ENCODE results near the gene AMTN. TPM values are rescaled to one million over a fixed set of nuclear protein-coding genes. Genes with fewer than 3 reads are reported as not detected.

AMTN gene
- total RNA-seq, 4 donors from 2014 or later = 0.79 to 1.2 TPM; not detected in 2

DNA sequence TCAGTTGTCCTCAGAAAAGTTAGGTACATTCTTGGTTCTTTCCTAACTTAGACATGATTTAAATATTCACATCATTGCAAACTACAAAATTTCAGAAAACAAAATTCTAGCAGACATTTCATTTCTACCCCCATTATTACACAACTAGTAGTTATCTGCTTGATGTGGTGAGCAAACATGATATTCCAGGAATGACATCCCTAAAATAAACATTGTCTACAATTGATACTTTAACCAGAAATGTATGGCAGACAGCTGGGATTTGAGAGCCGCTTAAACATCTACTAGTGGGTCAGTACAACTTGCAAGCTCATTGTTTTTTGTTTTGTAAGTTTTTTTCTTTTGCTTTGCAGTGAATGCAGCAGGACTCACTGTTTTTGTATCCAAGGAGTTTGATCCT, 41.6 kb downstream of the AMTN start:
- 76 to 94% methylated on average over 1 of the region's 1 CpG for WGBS, 2 donors
- intact Hi-C loops (cut with DNase I) = no loop called here
- no peaks in the 10 kb centered on the region for H3K4me1 ChIP-seq
- H3K36me3 ChIP-seq = no peaks in the 10 kb centered on the region
- TF ChIP-seq POLR2A (IDR thresholded peaks at IDR 0.05) = no peak
- DNase-seq = no peak
- H3K27me3 ChIP-seq = no peaks in the 10 kb centered on the region
- H3K9me3 ChIP-seq = no peaks in the 10 kb centered on the region
- H3K4me3 ChIP-seq = no peak overlapping the region
- H3K27ac ChIP-seq = no peak overlapping the region

DNA sequence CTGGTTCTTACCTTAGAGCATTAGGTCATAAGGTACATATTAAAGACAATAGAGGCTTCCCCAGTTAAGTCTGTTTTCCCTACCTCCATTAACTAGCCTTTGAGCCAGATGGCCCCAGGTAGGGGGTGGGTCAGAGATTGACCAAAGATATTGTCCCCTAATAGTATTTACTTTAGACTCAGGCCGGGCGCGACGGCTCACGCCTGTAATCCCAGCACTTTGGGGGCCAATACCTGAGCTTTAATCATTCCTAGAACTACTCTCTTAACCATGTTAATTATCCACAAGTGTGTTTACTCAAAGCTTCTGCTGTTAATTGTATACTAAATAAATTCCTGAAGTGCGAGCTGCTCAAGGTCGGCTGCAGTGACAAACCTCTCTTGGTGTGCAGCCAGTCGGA, 45.7 kb downstream of the AMTN start:
- Histone ChIP-seq H3K27me3 (no peaks in the 10 kb centered on the region), H3K9me3 (no peaks in the 10 kb centered on the region), H3K36me3 (no peaks in the 10 kb centered on the region), H3K4me1 (no peaks in the 10 kb centered on the region), H3K27ac (no peak overlapping the region), H3K4me3 (no peak overlapping the region)
- intact Hi-C loops (cut with DNase I) = no loop called here
- WGBS, 2 donors = 84 to 89% methylated on average over 8 of the region's 8 CpGs
- no peak for DNase-seq
- TF ChIP-seq POLR2A (IDR thresholded peaks at IDR 0.05) = no peak

DNA sequence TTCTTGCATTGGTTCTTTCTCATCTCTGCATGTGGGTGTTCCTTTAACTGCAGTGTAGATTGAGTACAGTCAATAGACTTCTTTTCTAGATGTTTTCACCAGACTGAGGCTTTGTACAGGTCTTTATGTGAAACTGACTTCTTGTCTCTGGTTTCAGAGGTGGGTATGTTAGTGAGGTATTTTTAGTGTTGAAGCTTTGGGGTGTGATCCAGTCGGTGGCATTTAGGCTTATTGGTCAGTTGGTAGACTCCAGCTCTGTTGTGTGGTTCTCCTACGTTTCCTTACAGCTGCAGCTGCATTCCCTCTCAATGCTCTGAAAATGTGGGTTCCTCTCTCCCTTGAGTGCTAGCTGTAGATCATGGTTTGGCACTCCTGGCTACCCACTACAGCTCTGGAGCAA, 52.4 kb downstream of the AMTN start:
- Histone ChIP-seq H3K4me3 (no peak overlapping the region), H3K4me1 (no peaks in the 10 kb centered on the region), H3K27ac (no peak overlapping the region), H3K27me3 (peaks cover 0 to 3% (median 0%) of the 10 kb centered on the region in 4 donors), H3K9me3 (no peaks in the 10 kb centered on the region), H3K36me3 (no peaks in the 10 kb centered on the region)
- no peak for TF ChIP-seq POLR2A (IDR thresholded peaks at IDR 0.05)
- TF ChIP-seq, protein P1, sequence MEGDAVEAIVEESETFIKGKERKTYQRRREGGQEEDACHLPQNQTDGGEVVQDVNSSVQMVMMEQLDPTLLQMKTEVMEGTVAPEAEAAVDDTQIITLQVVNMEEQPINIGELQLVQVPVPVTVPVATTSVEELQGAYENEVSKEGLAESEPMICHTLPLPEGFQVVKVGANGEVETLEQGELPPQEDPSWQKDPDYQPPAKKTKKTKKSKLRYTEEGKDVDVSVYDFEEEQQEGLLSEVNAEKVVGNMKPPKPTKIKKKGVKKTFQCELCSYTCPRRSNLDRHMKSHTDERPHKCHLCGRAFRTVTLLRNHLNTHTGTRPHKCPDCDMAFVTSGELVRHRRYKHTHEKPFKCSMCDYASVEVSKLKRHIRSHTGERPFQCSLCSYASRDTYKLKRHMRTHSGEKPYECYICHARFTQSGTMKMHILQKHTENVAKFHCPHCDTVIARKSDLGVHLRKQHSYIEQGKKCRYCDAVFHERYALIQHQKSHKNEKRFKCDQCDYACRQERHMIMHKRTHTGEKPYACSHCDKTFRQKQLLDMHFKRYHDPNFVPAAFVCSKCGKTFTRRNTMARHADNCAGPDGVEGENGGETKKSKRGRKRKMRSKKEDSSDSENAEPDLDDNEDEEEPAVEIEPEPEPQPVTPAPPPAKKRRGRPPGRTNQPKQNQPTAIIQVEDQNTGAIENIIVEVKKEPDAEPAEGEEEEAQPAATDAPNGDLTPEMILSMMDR (IDR thresholded peaks at IDR 0.05) = no peak
- WGBS, 2 donors = 67 to 69% methylated on average over 2 of the region's 2 CpGs
- no peak for DNase-seq
- intact Hi-C loops (cut with DNase I) = no loop called here

DNA sequence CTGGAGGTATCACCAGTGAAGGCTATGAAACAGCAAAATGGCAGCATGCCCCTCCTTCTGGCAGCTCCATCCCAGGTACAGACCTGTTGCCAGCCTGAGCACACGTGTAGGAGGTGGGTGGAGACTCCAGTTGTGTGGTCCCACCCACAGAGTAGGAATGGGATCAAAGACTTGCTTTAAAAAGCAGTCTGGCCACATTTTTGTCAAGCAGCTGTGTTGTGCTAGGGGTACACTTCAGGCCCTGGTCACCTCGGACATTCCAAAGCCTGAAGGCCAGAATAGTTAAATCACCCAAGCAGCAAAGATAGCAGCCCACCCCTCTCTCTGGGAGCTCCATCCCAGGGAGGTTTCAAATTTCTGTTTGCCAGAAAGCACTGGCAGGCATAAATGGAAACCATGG, 53.4 kb downstream of the AMTN start:
- intact Hi-C loops (cut with DNase I) = no loop called here
- no peak for TF ChIP-seq POLR2A (IDR thresholded peaks at IDR 0.05)
- TF ChIP-seq, protein P1 (IDR thresholded peaks at IDR 0.05) = no peak
- Histone ChIP-seq H3K4me1 (no peaks in the 10 kb centered on the region), H3K36me3 (no peaks in the 10 kb centered on the region), H3K27ac (no peak overlapping the region), H3K27me3 (peaks cover 0 to 3% (median 0%) of the 10 kb centered on the region in 4 donors), H3K4me3 (no peak overlapping the region), H3K9me3 (no peaks in the 10 kb centered on the region)
- WGBS, 2 donors = 60 to 70% methylated on average over 1 to 2 of the region's 2 CpGs
- DNase-seq = no peak

DNA sequence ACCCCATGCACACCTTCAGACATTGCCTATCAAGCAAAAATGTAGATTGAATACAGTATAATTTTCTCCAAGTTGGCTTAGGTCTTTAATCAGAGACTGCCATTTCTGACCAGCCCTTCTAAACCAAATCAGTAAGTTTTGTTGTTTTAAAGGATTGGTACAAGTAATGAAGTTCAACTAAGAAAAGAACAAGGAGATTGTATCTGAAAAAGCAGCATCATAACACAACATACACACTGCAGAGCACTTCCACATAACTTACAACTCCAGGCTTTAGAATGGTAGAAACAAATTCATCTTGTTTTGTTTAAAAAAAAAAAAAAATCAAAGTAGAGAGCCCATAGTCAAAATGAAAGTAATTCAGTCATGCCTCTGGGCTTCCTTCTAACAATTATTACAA, 57.6 kb downstream of the AMTN start:
- H3K36me3 ChIP-seq = no peaks in the 10 kb centered on the region
- DNase-seq = no peak
- intact Hi-C loops (cut with DNase I) = no loop called here

DNA sequence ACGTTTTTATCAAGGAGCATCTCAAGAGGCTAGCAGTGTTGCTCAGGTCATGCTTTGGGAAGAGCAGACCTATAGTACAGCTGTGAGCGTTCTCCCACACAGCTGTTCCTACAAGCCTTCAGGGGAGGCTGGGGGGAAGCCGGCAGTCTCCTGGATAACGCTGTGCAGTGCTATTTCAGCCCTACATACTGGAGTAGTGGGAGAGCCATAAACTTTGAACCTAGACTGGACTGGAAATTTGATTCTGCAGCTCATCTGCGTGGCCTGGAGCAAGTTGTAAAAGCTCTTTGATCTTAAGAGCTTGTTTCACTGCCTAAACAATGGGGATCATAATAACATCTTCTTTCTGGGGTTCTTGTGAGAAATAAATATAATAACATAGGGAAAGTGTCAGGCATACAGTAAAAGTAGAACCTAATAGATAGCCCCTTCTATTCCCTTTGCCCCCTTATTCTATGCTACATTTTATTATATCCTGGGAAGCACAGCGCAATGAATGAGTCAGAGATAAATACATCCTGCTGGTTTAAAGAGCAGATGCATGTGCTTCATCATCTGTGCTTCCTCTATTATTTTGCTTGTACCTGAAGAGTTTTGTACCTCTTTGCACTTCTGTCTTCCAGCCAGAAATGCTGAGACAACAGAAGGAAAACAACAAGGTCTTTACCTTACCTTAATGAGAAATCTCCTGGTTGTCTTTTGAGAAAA, 59.0 kb downstream of the AMTN start:
- intact Hi-C loops (cut with DNase I) = no loop called here
- no peaks in the 10 kb centered on the region for H3K9me3 ChIP-seq
- 61 to 67% methylated on average over 6 of the region's 6 CpGs for WGBS, 2 donors

More for the DNA sequence above, 57.6 kb downstream of the AMTN start:
- Histone ChIP-seq H3K9me3 (no peaks in the 10 kb centered on the region), H3K4me3 (no peak overlapping the region), H3K27me3 (peaks cover 0 to 3% (median 0%) of the 10 kb centered on the region in 4 donors), H3K4me1 (no peaks in the 10 kb centered on the region), H3K27ac (no peak overlapping the region)
- TF ChIP-seq POLR2A (IDR thresholded peaks at IDR 0.05) = no peak

More for the DNA sequence above, 59.0 kb downstream of the AMTN start:
- no peak overlapping the region for H3K27ac ChIP-seq
- H3K27me3 ChIP-seq = no peaks in the 10 kb centered on the region
- H3K36me3 ChIP-seq = no peaks in the 10 kb centered on the region
- H3K4me1 ChIP-seq = no peaks in the 10 kb centered on the region
- H3K4me3 ChIP-seq = no peak overlapping the region
- DNase-seq = no peak
- TF ChIP-seq, protein P1 (IDR thresholded peaks at IDR 0.05) = no peak
- no peak for TF ChIP-seq POLR2A (IDR thresholded peaks at IDR 0.05)
